ENCODE data around the gene KAT14. TPM values are rescaled to one million over a fixed set of nuclear protein-coding genes. Genes with fewer than 3 reads are reported as not detected.
"Not testable (repeated sequence)": the region's sequence is repeated elsewhere in the genome, so short reads cannot be mapped to it uniquely, and the experiment has no call there.

KAT14 gene
- total RNA-seq, 4 donors from 2014 or later: 17.3 to 58.0 (median 24.0) TPM

DNA sequence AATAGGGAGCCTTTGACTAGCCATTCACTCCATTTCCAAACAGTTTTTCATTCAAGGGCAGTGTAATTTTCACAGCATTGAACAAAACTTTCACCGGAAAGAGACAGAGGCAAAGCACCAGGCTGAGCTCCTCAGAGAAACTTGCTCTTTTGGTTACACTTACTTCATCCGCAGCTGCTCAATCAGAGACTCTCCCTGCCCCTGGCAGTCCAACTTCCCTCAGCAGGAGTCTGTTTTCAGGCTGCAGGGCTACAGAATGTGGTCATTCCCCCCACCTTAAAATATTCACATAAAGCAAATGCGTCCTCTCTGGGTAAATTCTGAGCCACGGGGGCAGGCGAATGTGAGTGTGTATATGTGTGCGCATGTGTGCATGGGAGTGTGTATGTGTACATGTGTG lies 80.6 kb downstream of the KAT14 start:
- 91% methylated on average over 5 to 6 of the region's 6 CpGs for WGBS, 2 donors (ENCODE audit: low coverage in 1 of 2)
- H3K4me1 ChIP-seq: no peaks in the 10 kb centered on the region
- in situ Hi-C loops (cut with MboI; ENCODE audit: low pct_ligation_motif_present in 1 of 4, low pct_unique_long_range_greater_than_20kb in 1 of 4, low sequenced_read_pairs in 3 of 4) (no loop called here), intact Hi-C loops (cut with DNase I; ENCODE audit: low total_unique reads) (no loop called here)
- no peak overlapping the region for H3K4me3 ChIP-seq
- DNase-seq: no peak
- no peak overlapping the region for H3K27ac ChIP-seq
- H3K27me3 ChIP-seq: no peaks in the 10 kb centered on the region
- no peaks in the 10 kb centered on the region for H3K36me3 ChIP-seq
- no peaks in the 10 kb centered on the region for H3K9me3 ChIP-seq
- TF ChIP-seq, protein P1, sequence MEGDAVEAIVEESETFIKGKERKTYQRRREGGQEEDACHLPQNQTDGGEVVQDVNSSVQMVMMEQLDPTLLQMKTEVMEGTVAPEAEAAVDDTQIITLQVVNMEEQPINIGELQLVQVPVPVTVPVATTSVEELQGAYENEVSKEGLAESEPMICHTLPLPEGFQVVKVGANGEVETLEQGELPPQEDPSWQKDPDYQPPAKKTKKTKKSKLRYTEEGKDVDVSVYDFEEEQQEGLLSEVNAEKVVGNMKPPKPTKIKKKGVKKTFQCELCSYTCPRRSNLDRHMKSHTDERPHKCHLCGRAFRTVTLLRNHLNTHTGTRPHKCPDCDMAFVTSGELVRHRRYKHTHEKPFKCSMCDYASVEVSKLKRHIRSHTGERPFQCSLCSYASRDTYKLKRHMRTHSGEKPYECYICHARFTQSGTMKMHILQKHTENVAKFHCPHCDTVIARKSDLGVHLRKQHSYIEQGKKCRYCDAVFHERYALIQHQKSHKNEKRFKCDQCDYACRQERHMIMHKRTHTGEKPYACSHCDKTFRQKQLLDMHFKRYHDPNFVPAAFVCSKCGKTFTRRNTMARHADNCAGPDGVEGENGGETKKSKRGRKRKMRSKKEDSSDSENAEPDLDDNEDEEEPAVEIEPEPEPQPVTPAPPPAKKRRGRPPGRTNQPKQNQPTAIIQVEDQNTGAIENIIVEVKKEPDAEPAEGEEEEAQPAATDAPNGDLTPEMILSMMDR (IDR thresholded peaks at IDR 0.05): no peak
- TF ChIP-seq EP300 (IDR thresholded peaks at IDR 0.05; ENCODE audit: low read depth) (no peak), POLR2AphosphoS5 (IDR thresholded peaks at IDR 0.05) (no peak), POLR2A (IDR thresholded peaks at IDR 0.05) (no peak)

DNA sequence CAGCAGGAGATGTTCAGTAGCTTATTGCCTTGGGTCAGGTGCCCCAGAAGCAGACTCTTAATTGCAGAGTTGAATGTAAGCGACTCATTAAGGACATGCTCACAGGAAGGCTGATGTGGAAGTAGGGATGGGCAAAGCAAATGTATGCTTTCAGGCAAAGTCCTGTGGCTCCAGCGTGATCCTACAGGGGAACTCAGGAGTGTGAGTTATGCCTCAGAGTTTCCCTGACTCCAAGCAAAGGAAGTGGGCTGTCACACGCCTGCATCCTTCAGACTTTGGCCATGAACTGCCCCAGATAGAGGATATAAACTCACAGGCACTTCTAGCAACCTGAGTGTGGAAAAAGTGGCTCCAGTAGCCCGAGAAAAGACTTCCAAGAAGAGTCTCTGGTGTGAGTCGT lies 85.7 kb downstream of the KAT14 start:
- H3K4me3 ChIP-seq: no peak overlapping the region
- no peaks in the 10 kb centered on the region for H3K27me3 ChIP-seq
- TF ChIP-seq POLR2AphosphoS5 (IDR thresholded peaks at IDR 0.05): no peak
- no peak for TF ChIP-seq POLR2A (IDR thresholded peaks at IDR 0.05)
- no peak for TF ChIP-seq EP300 (IDR thresholded peaks at IDR 0.05; ENCODE audit: low read depth)
- TF ChIP-seq, protein P1 (IDR thresholded peaks at IDR 0.05): no peak
- 66 to 68% methylated on average over 4 to 5 of the region's 5 CpGs for WGBS, 2 donors (ENCODE audit: low coverage in 1 of 2)
- H3K9me3 ChIP-seq: no peaks in the 10 kb centered on the region
- in situ Hi-C loops (cut with MboI; ENCODE audit: low pct_ligation_motif_present in 1 of 4, low pct_unique_long_range_greater_than_20kb in 1 of 4, low sequenced_read_pairs in 3 of 4): no loop called here
- intact Hi-C loops (cut with DNase I; ENCODE audit: low total_unique reads): no loop called here
- DNase-seq: no peak
- H3K36me3 ChIP-seq: no peaks in the 10 kb centered on the region
- H3K4me1 ChIP-seq: peaks cover 0 to 11% (median 0%) of the 10 kb centered on the region in 4 donors
- no peak overlapping the region for H3K27ac ChIP-seq

DNA sequence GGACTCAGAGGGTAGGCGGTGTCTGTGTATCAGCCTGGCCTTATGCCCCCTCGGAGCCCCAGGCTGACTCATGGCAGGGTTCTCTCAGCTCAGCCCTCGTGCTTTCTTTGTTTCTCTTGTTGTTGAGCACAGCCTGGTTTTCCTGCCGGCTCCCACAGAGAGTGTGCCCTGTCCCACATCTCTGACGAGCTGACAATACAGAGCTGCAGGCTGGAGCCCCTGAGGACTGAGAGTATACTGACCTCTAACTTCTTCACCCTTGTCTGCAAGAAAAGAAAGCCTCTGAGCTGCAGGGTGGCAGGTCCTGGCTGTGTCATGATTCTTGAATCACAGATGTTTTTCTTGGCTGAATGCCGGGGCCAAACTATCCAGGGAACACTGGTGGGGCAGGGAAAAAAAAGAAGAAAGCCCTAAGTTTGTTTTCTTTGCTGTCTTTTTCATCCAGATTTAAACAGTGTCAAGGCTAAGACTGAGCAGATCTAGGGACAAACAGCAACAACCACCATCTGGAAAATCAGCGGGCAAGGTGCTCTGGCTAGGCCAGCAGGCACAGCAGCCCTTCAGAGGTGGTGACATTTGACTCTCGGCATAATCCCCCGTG lies 87.4 kb downstream of the KAT14 start:
- Histone ChIP-seq H3K4me1 (peaks cover 0 to 11% (median 0%) of the 10 kb centered on the region in 4 donors), H3K9me3 (no peaks in the 10 kb centered on the region), H3K4me3 (no peak overlapping the region), H3K27ac (no peak overlapping the region), H3K27me3 (no peaks in the 10 kb centered on the region), H3K36me3 (no peaks in the 10 kb centered on the region)
- TF ChIP-seq POLR2AphosphoS5 (IDR thresholded peaks at IDR 0.05) (no peak), POLR2A (IDR thresholded peaks at IDR 0.05) (no peak), EP300 (IDR thresholded peaks at IDR 0.05; ENCODE audit: low read depth) (no peak)
- TF ChIP-seq, protein P1 (IDR thresholded peaks at IDR 0.05): no peak
- in situ Hi-C loops (cut with MboI; ENCODE audit: low pct_ligation_motif_present in 1 of 4, low pct_unique_long_range_greater_than_20kb in 1 of 4, low sequenced_read_pairs in 3 of 4) (no loop called here), intact Hi-C loops (cut with DNase I; ENCODE audit: low total_unique reads) (no loop called here)
- WGBS, 2 donors (ENCODE audit: low coverage in 1 of 2): 0 to 28% methylated on average over 2 to 9 of the region's 9 CpGs
- no peak for DNase-seq

GRCh38 chr20:18225632-18226031 lies 88.0 kb downstream of the KAT14 start:
- H3K9me3 ChIP-seq: no peaks in the 10 kb centered on the region
- WGBS, 2 donors (ENCODE audit: low coverage in 1 of 2): 63 to 73% methylated on average over 3 to 4 of the region's 4 CpGs
- no peaks in the 10 kb centered on the region for H3K27me3 ChIP-seq
- no peak overlapping the region for H3K27ac ChIP-seq
- in situ Hi-C loops (cut with MboI; ENCODE audit: low pct_ligation_motif_present in 1 of 4, low pct_unique_long_range_greater_than_20kb in 1 of 4, low sequenced_read_pairs in 3 of 4): no loop called here
- TF ChIP-seq, protein P1 (IDR thresholded peaks at IDR 0.05): no peak
- TF ChIP-seq EP300 (IDR thresholded peaks at IDR 0.05; ENCODE audit: low read depth): no peak
- no peak for TF ChIP-seq POLR2A (IDR thresholded peaks at IDR 0.05)
- TF ChIP-seq POLR2AphosphoS5 (IDR thresholded peaks at IDR 0.05): no peak
- H3K36me3 ChIP-seq: no peaks in the 10 kb centered on the region
- no peak overlapping the region for H3K4me3 ChIP-seq
- no peak for DNase-seq
- intact Hi-C loops (cut with DNase I; ENCODE audit: low total_unique reads): no loop called here
- peaks cover 0 to 11% (median 0%) of the 10 kb centered on the region in 4 donors for H3K4me1 ChIP-seq

DNA sequence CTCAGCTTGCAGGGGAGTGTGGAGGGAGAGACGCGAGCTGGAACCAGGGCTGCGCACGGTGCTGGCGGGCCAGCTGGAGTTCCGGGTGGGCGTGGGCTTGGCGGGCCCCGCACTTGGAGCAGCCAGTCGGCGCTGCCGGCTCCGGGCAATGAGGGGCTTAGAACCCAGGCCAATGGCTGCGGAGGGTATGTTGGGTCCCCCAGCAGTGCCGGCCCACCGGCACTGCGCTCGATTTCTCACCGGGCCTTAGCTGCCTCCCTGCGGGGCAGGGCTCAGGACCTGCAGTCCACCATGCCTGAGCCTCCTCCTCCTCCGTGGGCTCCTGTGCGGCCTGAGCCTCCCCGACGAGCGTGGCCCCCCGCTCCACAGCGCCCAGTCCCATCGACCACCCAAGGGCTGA lies 89.1 kb downstream of the KAT14 start:
- H3K27ac ChIP-seq; H3K27me3 ChIP-seq; in situ Hi-C loops (cut with MboI; ENCODE audit: low pct_ligation_motif_present in 1 of 4, low pct_unique_long_range_greater_than_20kb in 1 of 4, low sequenced_read_pairs in 3 of 4); H3K4me3 ChIP-seq; H3K36me3 ChIP-seq; H3K9me3 ChIP-seq; intact Hi-C loops (cut with DNase I; ENCODE audit: low total_unique reads); DNase-seq: not testable (repeated sequence)
- 95% methylated on average over 20 of the region's 28 CpGs; no CpG with 5 or more reads in 1 of the 2 donors for WGBS, 2 donors (ENCODE audit: low coverage in 1 of 2)
- peaks cover 0 to 11% (median 0%) of the 10 kb centered on the region in 4 donors for H3K4me1 ChIP-seq
